ENCODE measurements around the gene CIP2A. TPM values are rescaled to one million over a fixed set of nuclear protein-coding genes. Genes with fewer than 3 reads are reported as not detected.

Gene CIP2A
- total RNA-seq, 1 donor from 2014 or later = 45.6 TPM

DNA sequence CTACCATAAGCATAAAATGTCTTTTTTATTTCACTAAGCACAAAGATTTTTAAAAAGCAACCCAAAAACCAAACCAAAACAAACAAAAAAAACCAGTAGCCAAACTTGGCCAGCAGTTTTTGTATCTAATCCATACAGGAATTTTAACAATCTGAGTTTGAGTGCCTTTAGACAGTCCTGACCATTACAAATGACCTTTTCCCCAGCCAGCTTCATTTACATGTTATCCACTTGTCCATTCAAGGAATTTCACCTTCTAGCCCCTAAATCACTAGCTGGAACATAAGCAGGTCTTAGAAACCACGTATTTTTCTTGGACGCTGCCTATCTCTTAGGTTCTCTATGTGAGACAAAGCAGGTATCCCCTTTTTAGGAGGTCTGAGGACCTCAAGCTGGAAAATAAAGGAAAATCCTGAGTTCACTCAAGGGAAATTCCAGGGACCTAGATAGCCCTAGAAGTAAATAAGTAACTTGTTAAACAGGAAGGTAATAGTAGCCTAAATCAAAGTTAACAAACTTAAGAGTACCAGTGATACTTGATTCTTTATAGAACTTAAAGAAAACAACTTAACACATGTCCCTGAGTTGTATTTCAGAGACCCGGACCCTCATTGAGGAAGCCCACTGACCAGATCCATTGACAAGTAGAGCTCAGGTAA, 34.2 kb downstream of the CIP2A start:
- Mint-ChIP-seq H3K9me3 (no peaks in the 10 kb centered on the region), H3K4me1 (ENCODE audit: low read depth) (peaks cover 12% of the 10 kb centered on the region), H3K4me3 (ENCODE audit: low read depth) (no peak overlapping the region), H3K27ac (no peak overlapping the region), H3K27me3 (ENCODE audit: low read depth) (no peaks in the 10 kb centered on the region), H3K36me3 (ENCODE audit: low read depth) (peaks cover 64% of the 10 kb centered on the region)
- no peak for DNase-seq (ENCODE audit: low spot score)
- intact Hi-C loops (cut with micrococcal nuclease) = loop anchor here (5.0 to 10.0 kb wide), 2 partner anchors 48 to 880 kb away; no protein-coding TSS in a partner anchor

DNA sequence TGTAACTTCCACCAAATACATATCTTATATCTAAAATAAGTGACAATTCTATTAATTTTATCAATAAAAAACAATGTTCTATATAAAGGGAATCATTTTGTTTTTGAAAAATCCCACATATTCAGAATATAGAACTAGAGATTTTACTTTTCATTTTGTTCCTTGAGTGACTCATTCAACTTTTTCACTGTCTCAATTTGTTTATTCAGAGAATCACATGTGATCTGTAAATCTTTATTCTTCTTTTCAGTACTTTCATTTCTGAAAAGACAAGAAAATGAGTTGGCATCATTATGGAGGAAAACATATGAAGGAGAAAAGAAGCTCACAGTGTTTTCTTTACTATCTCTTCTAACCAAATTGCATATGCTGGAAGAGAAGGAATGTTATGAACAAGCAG, 35.0 kb downstream of the CIP2A start:
- Mint-ChIP-seq H3K27ac (no peak overlapping the region), H3K4me3 (ENCODE audit: low read depth) (no peak overlapping the region), H3K4me1 (ENCODE audit: low read depth) (peaks cover 10% of the 10 kb centered on the region), H3K27me3 (ENCODE audit: low read depth) (no peaks in the 10 kb centered on the region), H3K36me3 (ENCODE audit: low read depth) (peaks cover 62% of the 10 kb centered on the region), H3K9me3 (no peaks in the 10 kb centered on the region)
- DNase-seq (ENCODE audit: low spot score) = no peak
- intact Hi-C loops (cut with micrococcal nuclease) = loop anchor here (5.0 to 10.0 kb wide), 2 partner anchors 47 to 879 kb away; no protein-coding TSS in a partner anchor

- no peak for DNase-seq (ENCODE audit: low spot score)
- H3K36me3 Mint-ChIP-seq (ENCODE audit: low read depth) = peaks cover 54% of the 10 kb centered on the region
- H3K27ac Mint-ChIP-seq = no peak overlapping the region
- no peaks in the 10 kb centered on the region for H3K9me3 Mint-ChIP-seq
- H3K4me3 Mint-ChIP-seq (ENCODE audit: low read depth) = no peak overlapping the region
- H3K4me1 Mint-ChIP-seq (ENCODE audit: low read depth) = peaks cover 10% of the 10 kb centered on the region
- no peaks in the 10 kb centered on the region for H3K27me3 Mint-ChIP-seq (ENCODE audit: low read depth)
- intact Hi-C loops (cut with micrococcal nuclease) = loop anchor here (1.0 to 10.0 kb wide), 3 partner anchors 45 to 878 kb away; no protein-coding TSS in a partner anchor
Observed at GRCh38 chr3:108552267-108553159, 36.7 kb downstream of the CIP2A start.

DNA sequence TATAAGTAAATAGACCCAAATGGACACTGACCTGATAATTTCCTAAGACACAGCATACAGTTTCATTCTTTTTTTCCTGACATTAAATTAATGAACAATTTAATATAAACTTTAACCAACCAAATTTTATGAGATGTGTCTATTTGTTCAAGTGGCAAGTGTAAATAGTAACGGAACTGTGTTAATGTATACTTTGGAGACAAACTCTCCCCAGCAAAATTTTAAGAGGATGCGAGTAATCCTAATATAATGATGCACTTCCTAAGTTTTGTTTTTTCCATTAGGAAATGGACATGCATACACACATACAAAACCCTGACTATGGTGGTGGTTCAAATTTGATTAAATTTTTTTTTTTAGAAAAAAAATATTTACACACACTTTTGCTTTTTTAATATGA, 40.4 kb downstream of the CIP2A start:
- Mint-ChIP-seq H3K27ac (no peak overlapping the region), H3K4me1 (ENCODE audit: low read depth) (peaks cover 10% of the 10 kb centered on the region), H3K27me3 (ENCODE audit: low read depth) (no peaks in the 10 kb centered on the region), H3K36me3 (ENCODE audit: low read depth) (peaks cover 54% of the 10 kb centered on the region), H3K4me3 (ENCODE audit: low read depth) (no peak overlapping the region), H3K9me3 (no peaks in the 10 kb centered on the region)
- DNase-seq (ENCODE audit: low spot score) = no peak
- intact Hi-C loops (cut with micrococcal nuclease) = no loop called here

DNA sequence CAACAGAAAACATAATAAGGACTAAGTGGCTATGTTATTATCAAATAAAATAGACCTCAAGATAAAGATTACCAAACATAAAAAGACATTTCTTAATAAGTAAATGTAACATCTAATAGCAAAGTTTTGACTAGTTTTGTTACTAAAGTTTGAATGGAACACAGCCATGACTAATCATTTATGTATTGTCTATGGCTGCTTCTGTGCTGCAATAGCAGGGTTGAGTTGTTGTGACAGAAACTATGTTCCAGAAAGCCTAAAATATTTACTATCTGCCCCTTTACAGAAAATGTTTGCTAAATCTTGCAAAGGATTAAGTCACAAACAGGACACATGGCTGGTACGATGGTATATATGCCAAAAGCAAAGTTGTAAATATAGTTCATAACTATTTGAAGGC, 40.9 kb downstream of the CIP2A start:
- Mint-ChIP-seq H3K27me3 (ENCODE audit: low read depth) (no peaks in the 10 kb centered on the region), H3K4me3 (ENCODE audit: low read depth) (no peak overlapping the region), H3K36me3 (ENCODE audit: low read depth) (peaks cover 59% of the 10 kb centered on the region), H3K9me3 (no peaks in the 10 kb centered on the region), H3K4me1 (ENCODE audit: low read depth) (peaks cover 10% of the 10 kb centered on the region), H3K27ac (no peak overlapping the region)
- no peak for DNase-seq (ENCODE audit: low spot score)
- intact Hi-C loops (cut with micrococcal nuclease) = no loop called here

DNA sequence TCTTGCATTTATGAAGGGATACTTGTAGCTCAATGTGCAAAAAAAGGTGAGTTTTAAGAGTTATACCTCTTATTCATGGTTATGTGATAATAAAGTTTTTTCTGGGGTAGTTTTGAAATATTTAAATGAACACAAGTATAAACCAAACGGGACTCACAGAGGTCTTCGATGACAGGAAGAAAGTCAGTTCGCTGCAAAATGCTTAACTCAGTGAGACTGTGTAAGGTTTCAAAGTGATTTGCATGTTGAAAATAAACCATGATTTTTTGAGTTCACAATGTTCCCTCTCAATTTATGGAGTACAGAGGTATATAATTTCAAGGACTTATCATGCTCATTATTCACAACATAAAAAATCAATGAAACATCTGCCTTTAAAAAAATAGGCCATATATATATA, 42.5 kb downstream of the CIP2A start:
- no peak overlapping the region for H3K27ac Mint-ChIP-seq
- no peaks in the 10 kb centered on the region for H3K27me3 Mint-ChIP-seq (ENCODE audit: low read depth)
- no peaks in the 10 kb centered on the region for H3K9me3 Mint-ChIP-seq
- H3K4me3 Mint-ChIP-seq (ENCODE audit: low read depth) = no peak overlapping the region
- no peak for DNase-seq (ENCODE audit: low spot score)
- H3K36me3 Mint-ChIP-seq (ENCODE audit: low read depth) = peaks cover 61% of the 10 kb centered on the region
- H3K4me1 Mint-ChIP-seq (ENCODE audit: low read depth) = peaks cover 6% of the 10 kb centered on the region
- intact Hi-C loops (cut with micrococcal nuclease) = no loop called here

- Mint-ChIP-seq H3K27ac (no peak overlapping the region), H3K4me3 (ENCODE audit: low read depth) (no peak overlapping the region), H3K4me1 (ENCODE audit: low read depth) (peaks cover 6% of the 10 kb centered on the region), H3K9me3 (no peaks in the 10 kb centered on the region), H3K36me3 (ENCODE audit: low read depth) (peaks cover 60% of the 10 kb centered on the region), H3K27me3 (ENCODE audit: low read depth) (no peaks in the 10 kb centered on the region)
- DNase-seq (ENCODE audit: low spot score) = no peak
- intact Hi-C loops (cut with micrococcal nuclease) = no loop called here
Observed at GRCh38 chr3:108546247-108546646, 43.0 kb downstream of the CIP2A start.

DNA sequence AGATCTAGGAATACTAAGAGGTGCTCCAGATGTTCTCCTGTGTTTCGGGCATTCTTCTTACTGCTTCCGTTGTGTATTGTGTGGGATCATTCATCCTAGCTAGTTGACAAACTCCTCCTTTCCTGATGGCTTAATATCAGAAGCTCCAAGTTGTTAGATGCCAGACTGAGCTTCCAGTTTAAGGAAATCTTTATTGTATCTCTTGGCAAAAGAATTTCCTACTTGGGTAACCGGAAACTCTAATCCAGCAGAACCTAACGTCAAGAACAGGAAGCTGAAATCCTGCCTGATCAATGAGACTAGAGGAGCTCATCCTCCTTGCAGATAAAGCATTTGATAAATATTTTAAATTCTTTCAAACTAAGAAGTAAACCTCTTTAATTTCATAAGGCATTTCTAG, 51.2 kb downstream of the CIP2A start:
- no peak for DNase-seq (ENCODE audit: low spot score)
- H3K9me3 Mint-ChIP-seq = no peaks in the 10 kb centered on the region
- no peaks in the 10 kb centered on the region for H3K27me3 Mint-ChIP-seq (ENCODE audit: low read depth)
- no peak overlapping the region for H3K27ac Mint-ChIP-seq
- intact Hi-C loops (cut with micrococcal nuclease) = no loop called here
- H3K36me3 Mint-ChIP-seq (ENCODE audit: low read depth) = peaks cover 13% of the 10 kb centered on the region
- peaks cover 2% of the 10 kb centered on the region for H3K4me1 Mint-ChIP-seq (ENCODE audit: low read depth)
- no peak overlapping the region for H3K4me3 Mint-ChIP-seq (ENCODE audit: low read depth)

DNA sequence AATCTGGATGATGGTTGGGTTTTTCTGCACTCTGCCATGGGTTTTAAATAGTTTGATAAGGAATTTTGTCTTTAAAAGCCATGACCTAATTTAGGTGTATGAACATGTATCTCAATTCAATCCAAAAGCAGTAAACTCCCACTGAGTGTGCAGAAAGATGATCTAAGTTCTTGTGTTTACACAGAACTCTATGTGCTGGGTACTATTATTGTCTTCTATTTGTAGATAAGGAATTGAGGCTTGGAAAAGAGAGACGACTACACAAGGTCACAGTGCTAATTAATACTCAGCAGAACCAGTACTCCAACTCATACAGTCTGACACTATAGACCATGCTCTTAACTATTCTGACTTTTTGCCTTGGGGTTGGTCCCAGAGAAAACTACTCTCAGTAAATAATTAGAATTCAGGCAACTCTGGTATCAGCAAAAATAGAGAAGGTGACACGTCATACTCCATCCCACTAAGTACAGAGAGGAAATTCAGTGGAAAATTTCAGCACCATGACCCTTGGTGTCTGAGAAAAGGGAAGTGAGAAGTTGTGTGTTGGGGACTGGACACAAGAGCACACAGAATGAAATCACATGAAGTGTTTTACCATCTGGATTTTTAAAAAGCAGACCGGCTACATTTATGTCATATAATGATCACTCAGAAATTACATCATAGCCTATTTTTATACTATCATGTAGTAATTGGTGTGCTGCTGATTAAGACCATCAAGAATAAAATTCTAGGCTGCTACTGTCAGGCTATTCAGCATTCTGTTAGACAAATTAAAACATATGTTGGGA, 60.6 kb downstream of the CIP2A start:
- peaks cover 37% of the 10 kb centered on the region for H3K27me3 Mint-ChIP-seq (ENCODE audit: low read depth)
- no peaks in the 10 kb centered on the region for H3K36me3 Mint-ChIP-seq (ENCODE audit: low read depth)
- H3K4me1 Mint-ChIP-seq (ENCODE audit: low read depth) = no peaks in the 10 kb centered on the region
- intact Hi-C loops (cut with micrococcal nuclease) = no loop called here
- H3K4me3 Mint-ChIP-seq (ENCODE audit: low read depth) = no peak overlapping the region
- no peak for DNase-seq (ENCODE audit: low spot score)
- no peak overlapping the region for H3K27ac Mint-ChIP-seq
- H3K9me3 Mint-ChIP-seq = no peaks in the 10 kb centered on the region

DNA sequence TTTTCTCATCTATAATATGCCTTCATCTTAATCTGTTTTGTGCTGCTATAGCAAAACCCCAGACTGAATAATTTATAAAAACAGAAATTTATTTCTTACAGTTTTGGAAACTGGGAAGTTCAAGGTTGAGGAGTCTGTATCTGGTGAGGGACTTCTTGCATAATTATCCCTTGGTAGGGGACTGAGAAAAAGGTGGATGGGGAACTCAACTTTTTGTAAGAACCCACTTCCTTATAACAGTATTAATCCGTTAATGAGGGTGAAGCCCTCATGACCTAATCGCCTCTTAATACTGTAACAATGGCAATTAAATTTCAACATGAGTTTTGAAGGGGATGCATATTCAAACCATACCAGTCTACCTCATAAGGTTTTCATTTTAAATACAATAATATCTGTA, 61.4 kb downstream of the CIP2A start:
- no peak overlapping the region for H3K27ac Mint-ChIP-seq
- no peak for DNase-seq (ENCODE audit: low spot score)
- no peak overlapping the region for H3K4me3 Mint-ChIP-seq (ENCODE audit: low read depth)
- no peaks in the 10 kb centered on the region for H3K4me1 Mint-ChIP-seq (ENCODE audit: low read depth)
- H3K9me3 Mint-ChIP-seq = no peaks in the 10 kb centered on the region
- intact Hi-C loops (cut with micrococcal nuclease) = no loop called here
- H3K36me3 Mint-ChIP-seq (ENCODE audit: low read depth) = no peaks in the 10 kb centered on the region
- peaks cover 37% of the 10 kb centered on the region for H3K27me3 Mint-ChIP-seq (ENCODE audit: low read depth)

GRCh38 chr3:108527109-108527508, 62.1 kb downstream of the CIP2A start:
- Mint-ChIP-seq H3K4me3 (ENCODE audit: low read depth) (no peak overlapping the region), H3K27ac (no peak overlapping the region), H3K27me3 (ENCODE audit: low read depth) (peaks cover 34% of the 10 kb centered on the region), H3K4me1 (ENCODE audit: low read depth) (no peaks in the 10 kb centered on the region), H3K36me3 (ENCODE audit: low read depth) (no peaks in the 10 kb centered on the region), H3K9me3 (no peaks in the 10 kb centered on the region)
- DNase-seq (ENCODE audit: low spot score) = no peak
- intact Hi-C loops (cut with micrococcal nuclease) = no loop called here

- no peaks in the 10 kb centered on the region for H3K36me3 Mint-ChIP-seq (ENCODE audit: low read depth)
- intact Hi-C loops (cut with micrococcal nuclease) = no loop called here
- peaks cover 35% of the 10 kb centered on the region for H3K27me3 Mint-ChIP-seq (ENCODE audit: low read depth)
- DNase-seq (ENCODE audit: low spot score) = no peak
- H3K4me1 Mint-ChIP-seq (ENCODE audit: low read depth) = no peaks in the 10 kb centered on the region
- no peak overlapping the region for H3K27ac Mint-ChIP-seq
- H3K9me3 Mint-ChIP-seq = no peaks in the 10 kb centered on the region
- H3K4me3 Mint-ChIP-seq (ENCODE audit: low read depth) = no peak overlapping the region
Observed at GRCh38 chr3:108525971-108526370, 63.3 kb downstream of the CIP2A start.
